ENCODE results near the gene PCCA.

DNA sequence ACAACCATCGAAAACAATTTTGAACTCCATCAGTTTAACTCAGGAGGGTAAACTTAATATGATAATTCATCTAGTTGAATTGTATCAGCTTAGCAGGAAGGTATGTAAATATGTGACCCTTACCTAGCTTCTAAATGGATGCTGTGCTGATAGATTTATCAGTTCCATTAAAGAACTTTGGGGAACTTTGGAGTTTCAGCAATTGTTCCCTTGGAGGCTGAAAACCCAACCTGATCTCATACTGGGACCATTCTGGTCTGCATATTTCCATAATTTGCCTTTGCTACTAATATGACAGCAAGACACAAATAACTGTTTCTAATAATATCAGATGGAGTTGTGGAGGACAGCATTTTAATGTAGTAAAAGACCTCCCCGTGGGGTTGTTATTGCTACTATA is 371.9 kb downstream of the PCCA start:
- TF ChIP-seq, protein P1, sequence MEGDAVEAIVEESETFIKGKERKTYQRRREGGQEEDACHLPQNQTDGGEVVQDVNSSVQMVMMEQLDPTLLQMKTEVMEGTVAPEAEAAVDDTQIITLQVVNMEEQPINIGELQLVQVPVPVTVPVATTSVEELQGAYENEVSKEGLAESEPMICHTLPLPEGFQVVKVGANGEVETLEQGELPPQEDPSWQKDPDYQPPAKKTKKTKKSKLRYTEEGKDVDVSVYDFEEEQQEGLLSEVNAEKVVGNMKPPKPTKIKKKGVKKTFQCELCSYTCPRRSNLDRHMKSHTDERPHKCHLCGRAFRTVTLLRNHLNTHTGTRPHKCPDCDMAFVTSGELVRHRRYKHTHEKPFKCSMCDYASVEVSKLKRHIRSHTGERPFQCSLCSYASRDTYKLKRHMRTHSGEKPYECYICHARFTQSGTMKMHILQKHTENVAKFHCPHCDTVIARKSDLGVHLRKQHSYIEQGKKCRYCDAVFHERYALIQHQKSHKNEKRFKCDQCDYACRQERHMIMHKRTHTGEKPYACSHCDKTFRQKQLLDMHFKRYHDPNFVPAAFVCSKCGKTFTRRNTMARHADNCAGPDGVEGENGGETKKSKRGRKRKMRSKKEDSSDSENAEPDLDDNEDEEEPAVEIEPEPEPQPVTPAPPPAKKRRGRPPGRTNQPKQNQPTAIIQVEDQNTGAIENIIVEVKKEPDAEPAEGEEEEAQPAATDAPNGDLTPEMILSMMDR (IDR thresholded peaks at IDR 0.05) = no peak
- no peak for TF ChIP-seq EP300 (IDR thresholded peaks at IDR 0.05)

All from suprapubic skin (tissue), 3 donors.